DND-41 (cell line): ENCODE measurements around the gene RABEP1.

Experiments used
- EZH2 ChIP-seq: IDR thresholded peaks from 3 replicates; pipeline ENCODE4 v1.6.1; 2012; ENCODE audit warnings: borderline replicate concordance, low read depth, mild to moderate bottlenecking, moderate library complexity, low read length, inconsistent platforms; ENCODE audit not compliant: severe bottlenecking
- TF ChIP-seq, protein P1 (sequence below): IDR thresholded peaks from 2 replicates; pipeline ENCODE4 v1.5.1; 2012; ENCODE audit warnings: borderline replicate concordance, low read length, moderate library complexity, mild to moderate bottlenecking; ENCODE audit not compliant: poor library complexity, severe bottlenecking; ENCODE audit errors: extremely low read depth

DNA sequence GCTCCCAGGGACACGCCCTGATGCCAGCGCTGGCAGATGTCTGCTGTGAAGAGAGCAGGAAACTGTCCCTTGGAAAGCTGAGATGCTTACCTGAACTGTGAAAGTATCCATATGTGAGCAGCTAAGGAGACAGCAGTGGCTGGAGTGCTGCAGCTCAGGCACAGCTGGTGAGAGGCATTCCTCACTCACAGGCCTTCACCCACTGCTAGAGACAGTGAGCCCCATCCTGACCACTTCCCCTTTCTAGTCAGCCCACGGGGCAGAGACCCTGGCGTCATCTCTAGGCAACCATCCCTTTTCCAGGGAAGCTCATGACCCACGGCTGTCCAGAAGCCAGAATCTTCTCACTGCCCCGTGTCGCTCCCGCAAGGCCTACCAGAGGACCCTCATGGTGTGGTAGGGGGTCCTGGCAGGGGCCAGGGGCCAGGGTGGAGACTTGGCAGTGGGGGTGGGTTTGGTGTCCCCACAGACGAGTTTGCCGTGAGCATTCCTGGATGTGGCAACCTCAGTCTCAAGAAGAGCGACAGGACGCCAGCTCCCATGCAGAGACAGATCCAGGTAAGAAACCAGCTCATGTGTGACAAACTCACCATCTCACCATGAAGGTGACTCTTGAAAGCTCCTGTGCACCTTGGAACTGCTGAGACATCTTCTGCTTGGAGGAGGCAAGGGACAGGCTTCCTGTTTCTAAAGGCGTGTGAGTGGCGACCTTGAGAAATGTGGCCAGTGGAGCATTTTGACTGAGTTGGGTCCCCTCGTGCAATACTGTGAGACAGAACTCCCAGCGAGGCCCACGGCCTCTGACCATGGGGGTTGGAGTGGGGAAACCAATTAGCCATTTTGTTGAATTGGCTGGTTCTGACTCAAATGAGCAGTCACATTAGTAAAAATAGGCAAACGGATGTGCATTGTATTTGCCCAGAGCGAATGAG is 47.2 kb upstream of the RABEP1 start, which contains the start of gene SCIMP:
- TF ChIP-seq, protein P1, sequence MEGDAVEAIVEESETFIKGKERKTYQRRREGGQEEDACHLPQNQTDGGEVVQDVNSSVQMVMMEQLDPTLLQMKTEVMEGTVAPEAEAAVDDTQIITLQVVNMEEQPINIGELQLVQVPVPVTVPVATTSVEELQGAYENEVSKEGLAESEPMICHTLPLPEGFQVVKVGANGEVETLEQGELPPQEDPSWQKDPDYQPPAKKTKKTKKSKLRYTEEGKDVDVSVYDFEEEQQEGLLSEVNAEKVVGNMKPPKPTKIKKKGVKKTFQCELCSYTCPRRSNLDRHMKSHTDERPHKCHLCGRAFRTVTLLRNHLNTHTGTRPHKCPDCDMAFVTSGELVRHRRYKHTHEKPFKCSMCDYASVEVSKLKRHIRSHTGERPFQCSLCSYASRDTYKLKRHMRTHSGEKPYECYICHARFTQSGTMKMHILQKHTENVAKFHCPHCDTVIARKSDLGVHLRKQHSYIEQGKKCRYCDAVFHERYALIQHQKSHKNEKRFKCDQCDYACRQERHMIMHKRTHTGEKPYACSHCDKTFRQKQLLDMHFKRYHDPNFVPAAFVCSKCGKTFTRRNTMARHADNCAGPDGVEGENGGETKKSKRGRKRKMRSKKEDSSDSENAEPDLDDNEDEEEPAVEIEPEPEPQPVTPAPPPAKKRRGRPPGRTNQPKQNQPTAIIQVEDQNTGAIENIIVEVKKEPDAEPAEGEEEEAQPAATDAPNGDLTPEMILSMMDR: no peak
- no peak for TF ChIP-seq EZH2
